Erythroblast (primary cell): ENCODE measurements around the gene HSD11B1.

Experiments used
- GATA1 ChIP-seq: IDR thresholded peaks from 2 replicates; pipeline ENCODE4 v1.6.1; 2011; ENCODE audit warnings: low read depth, mild to moderate bottlenecking, control low read depth, low read length, moderate library complexity
- POLR2A ChIP-seq: IDR thresholded peaks from 2 replicates; pipeline ENCODE4 v1.6.1; 2011; ENCODE audit warnings: mild to moderate bottlenecking, low read length

- no peak for TF ChIP-seq POLR2A
- no peak for TF ChIP-seq GATA1
Observed at GRCh38 chr1:209710093-209710492, 5.4 kb downstream of the HSD11B1 start.
